SU-DHL-6 (cell line): ENCODE results near the gene PTPN5.

Experiments used
- H2AFZ ChIP-seq: fragments of 200-600 bp; sonication (generic); 2 replicates; pipeline ENCODE4 v1.6.1; 2014; ENCODE audit warnings: low read depth, mild to moderate bottlenecking, moderate library complexity, mixed read lengths, antibody characterized with exemption, low read length; ENCODE audit not compliant: severe bottlenecking
- H3F3A ChIP-seq: fragments of 200-600 bp; shearing (Covaris generic); 2 replicates; pipeline ENCODE4 v1.6.0; 2016; ENCODE audit warnings: antibody characterized with exemption, mild to moderate bottlenecking; ENCODE audit not compliant: insufficient read depth
- H3K27ac ChIP-seq: fragments of 200-600 bp; sonication (generic); 2 replicates; pipeline ENCODE4 v1.5.1; 2016; ENCODE audit warnings: low read depth, mild to moderate bottlenecking, low read length, moderate library complexity, mixed read lengths
- H3K27me3 ChIP-seq: fragments of 200-600 bp; sonication (generic), shearing (Covaris generic); 2 replicates; pipeline ENCODE4 v1.6.0; 2014; ENCODE audit warnings: mild to moderate bottlenecking, low read length
- H3K36me3 ChIP-seq: fragments of 200-600 bp; sonication (generic); 2 replicates; pipeline ENCODE4 v1.6.1; 2014; ENCODE audit warnings: mild to moderate bottlenecking, low read length, mixed read lengths
- H3K4me2 ChIP-seq: fragments of 300-600, 200-600 bp; shearing (Covaris generic), sonication (generic); 2 replicates; pipeline ENCODE4 v1.6.0; 2014; ENCODE audit warnings: low read length, low read depth, mild to moderate bottlenecking; ENCODE audit not compliant: poor library complexity, severe bottlenecking
- H3K4me3 ChIP-seq: fragments of 200-600 bp; sonication (generic); 2 replicates; pipeline ENCODE4 v1.5.1; 2014; ENCODE audit warnings: antibody characterized with exemption, low read length, mild to moderate bottlenecking, mixed read lengths; ENCODE audit not compliant: insufficient read depth, poor library complexity, severe bottlenecking
- H3K79me2 ChIP-seq: fragments of 200-600 bp; sonication (generic); 2 replicates; pipeline ENCODE4 v1.6.1; 2014; ENCODE audit warnings: mild to moderate bottlenecking, low read length, moderate library complexity; ENCODE audit not compliant: insufficient read depth
- H3K9ac ChIP-seq: fragments of 200-600 bp; sonication (generic); 2 replicates; pipeline ENCODE4 v1.7.0; 2014; ENCODE audit warnings: mild to moderate bottlenecking, low read length
- H3K9me2 ChIP-seq: fragments of 200-600 bp; sonication (generic); replicated peaks from 2 replicates; pipeline ENCODE4 v1.6.1; 2014; ENCODE audit warnings: low read length; ENCODE audit not compliant: insufficient read depth
- H3K9me3 ChIP-seq: fragments of 200-600 bp; sonication (generic); 2 replicates; pipeline ENCODE4 v1.6.1; 2014; ENCODE audit warnings: low read length, mixed read lengths; ENCODE audit not compliant: insufficient read depth
- H4K20me1 ChIP-seq: fragments of 200-600 bp; sonication (generic); 2 replicates; pipeline ENCODE4 v1.6.1; 2014; ENCODE audit warnings: low read depth, mild to moderate bottlenecking, antibody characterized with exemption, low read length, moderate library complexity, mixed read lengths
- EZH2phosphoT487 ChIP-seq: fragments of 200-600 bp; sonication (generic), shearing (Covaris generic); conservative IDR thresholded peaks from 2 replicates; pipeline ENCODE4 v1.6.1; 2018; ENCODE audit warnings: mild to moderate bottlenecking, antibody characterized with exemption, low read length, moderate library complexity, mixed read lengths
- TF ChIP-seq, protein P1 (sequence below): fragments of 200-600 bp; sonication (generic); IDR thresholded peaks from one replicate; pipeline ENCODE4 v1.5.1; 2017; ENCODE audit warnings: antibody characterized with exemption, mild to moderate bottlenecking, low read length, moderate library complexity; ENCODE audit not compliant: insufficient read depth, poor library complexity, severe bottlenecking

Gene PTPN5

DNA sequence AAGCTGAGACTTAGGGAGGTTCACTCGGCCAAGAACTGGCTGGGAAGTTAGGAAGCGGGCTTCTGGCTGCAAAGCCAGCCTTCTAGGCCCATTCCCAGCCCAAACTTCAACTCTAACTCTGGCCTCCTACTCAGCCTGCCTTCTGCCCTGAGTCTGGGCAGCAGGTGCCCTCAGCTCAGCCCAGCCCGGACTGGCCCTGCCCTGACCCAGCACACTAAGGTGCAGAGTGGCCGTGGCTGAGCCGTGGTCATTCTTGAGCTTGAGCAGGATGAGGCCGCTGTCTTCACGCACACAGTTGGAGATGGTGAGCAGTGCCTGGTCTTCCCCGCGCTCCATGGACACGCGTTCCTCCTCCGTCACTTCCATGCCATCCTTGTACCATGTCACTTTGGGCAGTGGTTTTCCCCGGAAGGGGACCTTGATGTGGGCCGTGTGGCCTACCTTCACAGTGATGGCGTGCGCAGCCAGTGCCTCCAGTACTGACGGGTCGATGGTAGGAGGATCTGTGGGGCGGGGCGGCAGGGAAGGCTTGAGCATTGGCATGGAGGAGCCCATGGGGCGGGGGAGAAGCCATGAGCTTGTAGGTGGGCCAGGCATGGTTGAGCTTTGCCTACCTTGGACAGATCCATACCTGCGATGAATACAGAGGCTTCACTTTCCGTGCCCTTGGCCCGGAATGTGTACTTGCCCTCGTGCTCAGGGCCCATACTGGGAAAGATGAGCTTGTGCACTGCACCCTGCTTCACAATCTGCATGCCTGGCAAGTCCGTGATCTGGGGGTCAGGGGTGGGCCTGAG is 77.8 kb downstream of the PTPN5 start:
- Histone ChIP-seq H3K9ac (no peak overlapping the region), H3K36me3 (no peaks in the 10 kb centered on the region), H3K27ac (no peak overlapping the region), H3K9me3 (no peaks in the 10 kb centered on the region), H2AFZ (no peak overlapping the region), H4K20me1 (no peaks in the 10 kb centered on the region), H3K27me3 (no peaks in the 10 kb centered on the region), H3K4me2 (no peak overlapping the region), H3K79me2 (no peaks in the 10 kb centered on the region), H3K4me3 (no peak overlapping the region), H3K9me2 (no peaks in the 10 kb centered on the region), H3F3A (no peaks in the 10 kb centered on the region)
- no peak for TF ChIP-seq EZH2phosphoT487
- TF ChIP-seq, protein P1, sequence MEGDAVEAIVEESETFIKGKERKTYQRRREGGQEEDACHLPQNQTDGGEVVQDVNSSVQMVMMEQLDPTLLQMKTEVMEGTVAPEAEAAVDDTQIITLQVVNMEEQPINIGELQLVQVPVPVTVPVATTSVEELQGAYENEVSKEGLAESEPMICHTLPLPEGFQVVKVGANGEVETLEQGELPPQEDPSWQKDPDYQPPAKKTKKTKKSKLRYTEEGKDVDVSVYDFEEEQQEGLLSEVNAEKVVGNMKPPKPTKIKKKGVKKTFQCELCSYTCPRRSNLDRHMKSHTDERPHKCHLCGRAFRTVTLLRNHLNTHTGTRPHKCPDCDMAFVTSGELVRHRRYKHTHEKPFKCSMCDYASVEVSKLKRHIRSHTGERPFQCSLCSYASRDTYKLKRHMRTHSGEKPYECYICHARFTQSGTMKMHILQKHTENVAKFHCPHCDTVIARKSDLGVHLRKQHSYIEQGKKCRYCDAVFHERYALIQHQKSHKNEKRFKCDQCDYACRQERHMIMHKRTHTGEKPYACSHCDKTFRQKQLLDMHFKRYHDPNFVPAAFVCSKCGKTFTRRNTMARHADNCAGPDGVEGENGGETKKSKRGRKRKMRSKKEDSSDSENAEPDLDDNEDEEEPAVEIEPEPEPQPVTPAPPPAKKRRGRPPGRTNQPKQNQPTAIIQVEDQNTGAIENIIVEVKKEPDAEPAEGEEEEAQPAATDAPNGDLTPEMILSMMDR = no peak

DNA sequence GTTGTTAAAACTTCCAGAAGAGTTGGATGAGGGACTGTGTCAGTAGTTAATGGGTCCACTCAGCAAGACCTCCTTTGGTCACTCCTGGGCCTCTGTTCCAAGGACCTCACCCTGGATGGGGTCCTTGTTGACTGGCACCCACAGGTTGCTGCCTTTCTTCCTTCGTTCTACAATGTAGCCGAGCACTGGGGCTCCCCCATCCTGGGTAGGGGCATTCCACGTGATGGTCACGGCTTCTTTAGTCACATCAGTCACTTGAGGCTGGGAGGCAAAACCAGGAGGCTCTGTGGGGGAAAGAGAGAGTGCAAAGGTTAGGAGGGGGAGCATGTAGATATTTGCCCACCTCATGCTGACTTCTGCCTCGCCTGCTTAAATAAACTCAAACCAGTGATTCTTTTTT is 81.1 kb downstream of the PTPN5 start:
- no peak overlapping the region for H3K27ac ChIP-seq
- H3K4me2 ChIP-seq = no peak overlapping the region
- no peaks in the 10 kb centered on the region for H3K9me2 ChIP-seq
- no peaks in the 10 kb centered on the region for H3K27me3 ChIP-seq
- no peaks in the 10 kb centered on the region for H3K9me3 ChIP-seq
- no peak overlapping the region for H3K4me3 ChIP-seq
- no peaks in the 10 kb centered on the region for H3K36me3 ChIP-seq
- TF ChIP-seq EZH2phosphoT487 = no peak
- TF ChIP-seq, protein P1 = no peak
- no peaks in the 10 kb centered on the region for H4K20me1 ChIP-seq
- no peak overlapping the region for H3K9ac ChIP-seq
- no peaks in the 10 kb centered on the region for H3F3A ChIP-seq
- H3K79me2 ChIP-seq = no peaks in the 10 kb centered on the region
- no peak overlapping the region for H2AFZ ChIP-seq

DNA sequence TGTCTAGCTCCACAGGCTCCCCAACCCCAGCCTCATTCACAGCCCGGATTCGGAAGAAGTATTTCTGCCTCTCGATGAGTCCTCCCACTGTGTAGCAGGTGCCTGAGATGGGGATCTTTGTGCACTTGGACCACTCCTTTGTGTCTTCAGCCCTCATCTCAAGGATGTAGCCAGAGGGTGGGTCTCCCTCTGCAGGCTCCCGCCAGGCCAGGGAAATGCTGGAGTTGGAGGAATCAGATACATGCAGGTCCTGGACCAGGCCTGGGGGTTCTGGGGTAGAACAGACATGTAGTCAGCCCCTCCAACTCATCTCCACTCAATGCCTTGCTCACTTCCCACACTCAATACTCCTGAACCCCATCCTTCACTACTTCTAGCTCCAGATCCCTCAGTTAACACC is 82.2 kb downstream of the PTPN5 start:
- Histone ChIP-seq H3K4me3 (no peak overlapping the region), H2AFZ (no peak overlapping the region), H3K27me3 (no peaks in the 10 kb centered on the region), H4K20me1 (no peaks in the 10 kb centered on the region), H3K9ac (no peak overlapping the region), H3K9me3 (no peaks in the 10 kb centered on the region), H3K27ac (no peak overlapping the region), H3F3A (no peaks in the 10 kb centered on the region), H3K9me2 (no peaks in the 10 kb centered on the region), H3K4me2 (no peak overlapping the region), H3K36me3 (no peaks in the 10 kb centered on the region), H3K79me2 (no peaks in the 10 kb centered on the region)
- TF ChIP-seq, protein P1 = no peak
- no peak for TF ChIP-seq EZH2phosphoT487
